Fibroblast of villous mesenchyme (primary cell): Measurements from ENCODE around the gene UQCRFS1. TPM values are rescaled to one million over a fixed set of nuclear protein-coding genes. Genes with fewer than 3 reads are reported as not detected.

Experiments
- DNase-seq: peaks from one replicate; pipeline ENCODE4 v3.0.0-alpha.2; 2010; ENCODE audit warnings: low read depth
- H3K4me3 ChIP-seq: 2 replicates; pipeline ENCODE4 v1.5.1; 2011; ENCODE audit warnings: low read depth, mild to moderate bottlenecking, low read length
- CTCF ChIP-seq: IDR thresholded peaks from 2 replicates; pipeline ENCODE4 v1.5.1; 2012; ENCODE audit warnings: low read depth, mild to moderate bottlenecking, low read length; ENCODE audit not compliant: insufficient read depth
- total RNA-seq: library from RNA; depleted of rRNA; stranded (reverse); fragments of >200 nt; gene quantifications from 2 replicates; pipeline ENCODE4 v1.2.3, GENCODE V29; 2012

The UQCRFS1 gene
- total RNA-seq, 1 donor = 32.0 TPM

DNA sequence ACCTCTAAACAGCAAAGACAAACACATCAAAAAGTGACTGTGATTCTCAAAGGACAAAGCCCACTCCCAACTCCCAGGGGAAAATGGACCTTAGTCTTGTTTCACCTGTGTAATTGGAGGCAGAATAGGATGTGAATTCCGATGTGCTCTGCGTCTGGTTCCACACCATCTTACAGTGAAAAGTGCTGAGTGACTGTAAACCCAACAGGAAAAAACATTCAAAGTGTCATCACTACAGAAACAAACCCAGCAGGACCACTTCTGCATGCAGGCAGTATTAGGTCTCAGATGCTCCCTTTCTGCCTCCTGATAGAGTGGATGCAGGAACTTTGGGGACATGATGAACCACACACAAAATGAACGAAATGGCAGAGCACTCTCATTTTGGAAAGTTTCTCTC lies 6.5 kb downstream of the UQCRFS1 start:
- no peak overlapping the region for H3K4me3 ChIP-seq
- TF ChIP-seq CTCF = no peak
- DNase-seq = no peak

DNA sequence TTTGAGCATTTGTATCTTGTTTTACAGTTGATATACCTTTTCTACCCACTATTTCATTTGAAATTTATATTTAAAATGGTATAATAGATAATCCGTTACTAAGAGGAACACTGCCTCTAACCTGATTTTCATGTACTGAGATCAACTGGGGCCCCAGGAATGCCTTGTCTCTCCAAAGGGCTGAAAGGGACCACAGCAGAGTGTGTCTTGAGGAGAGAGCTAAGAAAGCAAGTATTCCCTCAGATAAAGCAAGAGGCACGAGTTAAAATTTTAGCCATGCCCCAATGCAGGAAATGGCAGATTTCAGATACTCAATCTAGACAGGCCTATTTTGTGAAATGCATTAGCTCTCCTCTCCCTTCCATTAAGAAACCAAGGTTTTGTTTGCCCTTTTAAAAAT lies 10.7 kb downstream of the UQCRFS1 start:
- no peak for DNase-seq
- H3K4me3 ChIP-seq = no peak overlapping the region
- no peak for TF ChIP-seq CTCF

DNA sequence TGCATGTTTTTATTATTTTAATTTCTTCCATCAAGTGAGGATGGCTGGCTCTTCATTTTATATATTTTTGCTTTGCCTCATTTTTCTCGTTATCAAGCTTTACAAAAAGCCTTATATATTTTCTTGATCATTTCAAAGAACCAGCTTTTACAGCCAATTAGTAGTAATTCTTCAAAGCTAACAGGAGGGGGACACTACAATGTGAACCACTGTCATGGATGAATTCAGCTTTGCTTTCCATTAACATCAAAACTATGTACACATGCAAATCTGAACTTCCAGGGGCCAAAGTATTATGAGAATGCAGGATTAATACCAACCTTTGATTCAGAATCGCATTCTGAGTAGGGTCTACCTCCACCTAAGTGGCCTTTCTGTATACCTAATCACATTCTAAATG lies 11.1 kb downstream of the UQCRFS1 start:
- DNase-seq = no peak
- no peak for TF ChIP-seq CTCF
- H3K4me3 ChIP-seq = no peak overlapping the region

- no peak overlapping the region for H3K4me3 ChIP-seq
- no peak for DNase-seq
- TF ChIP-seq CTCF = no peak
Observed at GRCh38 chr19:29194658-29195057, 18.3 kb downstream of the UQCRFS1 start.

- H3K4me3 ChIP-seq = no peak overlapping the region
- no peak for DNase-seq
- no peak for TF ChIP-seq CTCF
Observed at GRCh38 chr19:29193155-29193554, 19.8 kb downstream of the UQCRFS1 start.

GRCh38 chr19:29191005-29191404 lies 21.9 kb downstream of the UQCRFS1 start:
- no peak overlapping the region for H3K4me3 ChIP-seq
- no peak for TF ChIP-seq CTCF
- no peak for DNase-seq

DNA sequence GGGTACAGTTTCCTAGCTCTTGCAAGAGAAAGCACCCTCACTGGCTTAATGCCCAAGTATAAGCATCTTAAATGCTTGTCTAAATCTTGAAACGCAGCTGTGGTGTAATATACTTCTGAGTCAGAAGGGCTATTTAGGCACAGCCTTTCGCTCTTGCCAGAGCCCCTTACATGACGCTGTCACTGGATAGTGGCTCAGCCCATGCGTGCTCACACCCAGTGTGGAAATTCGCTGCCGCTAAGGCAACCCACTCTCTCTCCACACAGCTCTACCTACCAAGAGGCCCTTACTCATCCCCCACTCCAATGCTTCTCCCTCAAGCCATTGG lies 24.0 kb downstream of the UQCRFS1 start:
- DNase-seq = no peak
- no peak overlapping the region for H3K4me3 ChIP-seq
- TF ChIP-seq CTCF = no peak
